Measurements from ENCODE around the gene MYRF. TPM values are rescaled to one million over a fixed set of nuclear protein-coding genes. Genes with fewer than 3 reads are reported as not detected.

The MYRF gene
- total and polyA plus RNA-seq, 9 of the 15 experiments (the other 6 are each of a cell fraction or from before 2014, with no cell fraction given), result 2.3 to 25.8 (median 7.1) TPM

GRCh38 chr11:61816736-61817455, 64.5 kb downstream of the MYRF start, which contains the start of gene FADS1 (continued):
- TF ChIP-seq MGA (IDR thresholded peaks at IDR 0.05) (peak; percentile 91), ATF1 (CRISPR knock-in tag; IDR thresholded peaks at IDR 0.05) (peak; percentile 71), ATF1 (tag; IDR thresholded peaks at IDR 0.05) (peak; percentile 94), GATAD2A (IDR thresholded peaks at IDR 0.05) (peak; percentile 90), FOXO4 (CRISPR knock-in tag; IDR thresholded peaks at IDR 0.05) (no peak), FOXP4 (CRISPR knock-in tag; IDR thresholded peaks at IDR 0.05; ENCODE audit: borderline replicate concordance) (peak; percentile 88; the same call in 1 of the 2 replicates), BRF1 (IDR thresholded peaks at IDR 0.05; ENCODE audit: borderline replicate concordance, extremely low read depth, insufficient read length) (no peak), MAZ (CRISPR knock-in tag; conservative IDR thresholded peaks at IDR 0.05 in 1 of 2, IDR thresholded peaks at IDR 0.05 in 1 of 2) (peak; percentile 89 to 93), TCF3 (CRISPR knock-in tag; IDR thresholded peaks at IDR 0.05) (peak; percentile 53; the same call in 1 of the 2 replicates), CREB3 (tag; conservative IDR thresholded peaks at IDR 0.05; ENCODE audit: low read depth) (no peak), ZNF644 (tag; IDR thresholded peaks at IDR 0.05; ENCODE audit: low read depth) (peak; percentile 44; the same call in 1 of the 2 replicates)

All from K562 (cell line).